NCI-H526 (cell line): ENCODE results near the gene R3HCC1L.
"Not testable (repeated sequence)": the region's sequence is repeated elsewhere in the genome, so short reads cannot be mapped to it uniquely, and the experiment has no call there.

Source experiments
- DNase-seq, 2 experiments: peaks; one replicate each; lab custom pipeline; 2025; lab: John Stamatoyannopoulos, UW

The R3HCC1L gene

DNA sequence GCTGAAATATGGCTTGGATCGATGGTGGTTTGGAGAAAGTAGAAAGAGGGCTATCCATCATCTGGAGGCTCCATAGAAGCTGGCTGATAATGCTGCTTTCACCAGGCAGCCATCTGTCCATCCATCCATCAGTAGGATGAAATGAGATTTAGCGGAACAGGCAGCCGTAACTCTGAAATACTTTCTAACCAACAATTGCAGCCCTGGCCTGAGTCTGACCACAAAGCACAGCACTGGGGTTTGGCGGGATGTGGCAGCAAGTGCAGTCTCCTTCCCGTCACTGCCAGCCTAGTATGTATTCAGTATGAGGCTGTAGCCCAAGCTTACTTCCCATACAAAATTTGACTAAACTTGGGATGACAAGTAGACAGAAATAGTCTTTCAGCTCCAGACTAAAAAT is 38.0 kb downstream of the R3HCC1L start:
- no peak for DNase-seq

DNA sequence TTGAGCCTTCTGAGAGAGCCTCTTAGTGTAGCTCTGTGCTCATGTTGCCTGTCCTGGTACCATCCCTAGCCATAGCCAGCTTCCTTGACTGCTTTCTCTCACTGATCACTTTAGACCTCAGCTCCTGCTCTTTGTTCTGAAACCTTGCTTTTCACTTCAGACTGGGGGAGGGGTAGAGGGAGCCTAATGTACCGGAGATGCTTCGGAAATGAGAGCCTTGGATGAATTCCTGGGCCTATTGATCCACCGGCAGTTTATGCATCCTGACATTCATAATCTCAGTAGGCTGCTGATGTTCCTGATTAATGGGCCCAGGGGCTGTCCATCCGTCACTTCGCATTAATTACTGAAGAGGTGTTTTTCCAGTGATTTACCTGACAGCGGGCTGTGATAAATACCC is 38.8 kb downstream of the R3HCC1L start:
- DNase-seq, result no peak

DNA sequence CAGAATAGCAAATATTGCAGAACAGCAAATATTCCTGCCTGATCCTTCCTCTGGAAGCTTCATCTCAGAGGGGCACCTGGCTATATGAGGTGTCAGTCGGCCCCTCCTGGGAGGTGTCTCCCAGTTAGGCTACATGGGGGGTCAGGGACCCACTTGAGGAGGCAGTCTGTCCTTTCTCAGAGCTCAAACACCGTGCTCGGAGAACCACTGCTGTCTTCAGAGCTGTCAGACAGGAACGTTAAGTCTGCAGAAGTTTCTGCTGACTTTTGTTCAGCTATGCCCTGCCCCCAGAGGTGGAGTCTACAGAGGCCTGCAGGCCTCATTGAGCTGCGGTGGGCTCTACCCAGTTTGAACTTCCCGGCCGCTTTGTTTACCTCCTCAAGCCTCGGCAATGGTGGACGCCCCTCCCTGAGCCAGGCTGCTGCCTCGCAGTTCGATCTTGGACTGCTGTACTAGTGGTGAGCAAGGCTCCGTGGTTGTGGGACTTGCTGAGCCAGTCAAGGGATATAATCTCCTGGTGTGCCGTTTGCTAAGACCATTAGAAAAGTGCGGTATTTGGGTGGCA is 48.0 kb downstream of the R3HCC1L start:
- DNase-seq, result not testable (repeated sequence)

DNA sequence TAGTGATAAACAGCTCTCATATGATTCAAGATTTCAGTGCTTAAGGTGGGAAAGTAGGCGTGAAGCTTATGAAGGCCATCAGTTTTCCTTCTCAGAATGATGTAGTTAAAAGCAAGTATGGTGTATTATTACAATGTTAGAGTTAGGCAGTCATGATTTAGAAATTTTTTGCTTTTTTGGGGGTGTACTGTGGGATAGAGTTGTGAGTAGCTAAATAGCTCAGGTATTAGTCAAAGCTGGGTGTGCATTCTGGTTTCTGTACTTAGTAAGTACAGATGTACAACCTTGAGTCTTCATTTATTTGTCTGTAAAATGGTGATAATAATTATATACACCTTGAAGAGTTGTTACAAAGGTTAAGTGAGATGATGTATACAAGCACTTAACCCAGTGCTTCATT is 52.2 kb downstream of the R3HCC1L start:
- no peak for DNase-seq

DNA sequence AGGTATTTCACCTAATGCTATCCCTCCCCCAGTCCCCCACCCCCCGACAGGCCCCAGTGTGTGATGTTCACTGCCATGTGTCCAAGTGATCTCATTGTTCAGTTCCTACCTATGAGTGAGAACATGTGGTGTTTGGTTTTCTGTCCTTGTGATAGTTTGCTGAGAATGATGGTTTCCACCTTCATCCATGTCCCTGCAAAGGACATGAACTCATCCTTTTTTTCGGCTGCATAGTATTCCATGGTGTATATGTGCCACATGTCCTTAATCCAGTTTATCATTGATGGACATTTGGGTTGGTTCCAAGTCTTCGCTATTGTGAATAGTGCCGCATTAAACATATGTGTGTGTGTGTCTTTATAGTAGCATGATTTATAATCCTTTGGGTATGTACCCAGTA is 56.3 kb downstream of the R3HCC1L start:
- not testable (repeated sequence) for DNase-seq

DNA sequence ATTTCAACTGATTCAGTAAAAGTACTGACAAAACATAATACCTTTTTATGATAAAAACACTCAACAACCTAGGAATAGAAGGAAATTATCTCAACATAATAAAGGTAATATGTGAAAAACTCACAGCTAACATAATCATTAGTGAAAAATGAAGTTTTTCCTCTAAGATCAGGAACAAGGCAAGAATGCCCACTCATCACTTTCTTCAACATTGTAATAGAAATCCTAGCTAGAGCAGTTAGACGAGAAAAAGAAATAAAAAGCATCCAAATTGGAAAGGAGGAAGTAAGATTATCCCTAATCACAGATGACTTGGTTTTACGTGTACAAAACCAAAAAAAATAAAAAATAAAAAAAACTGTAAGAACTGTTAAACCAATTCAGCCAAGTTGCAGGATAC is 58.6 kb downstream of the R3HCC1L start:
- DNase-seq, result no peak

DNA sequence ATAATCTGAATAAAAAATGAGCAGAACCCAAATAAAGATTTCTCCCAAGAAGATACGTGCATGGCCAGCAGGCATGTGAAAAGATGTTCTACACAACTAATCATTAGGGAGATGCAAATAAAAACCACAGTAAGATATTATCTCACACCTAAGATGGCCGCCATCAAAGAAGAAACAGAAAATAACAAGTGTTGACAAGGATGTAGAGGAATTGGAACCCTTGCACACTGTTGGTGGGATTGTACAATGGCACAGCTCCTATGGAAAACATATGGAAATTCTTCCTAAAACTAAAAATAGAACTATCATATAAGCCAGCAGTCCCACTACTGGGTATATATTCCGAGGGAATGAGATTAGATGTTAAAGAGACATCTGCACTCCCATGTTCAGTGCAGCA is 60.2 kb downstream of the R3HCC1L start:
- no peak for DNase-seq

DNA sequence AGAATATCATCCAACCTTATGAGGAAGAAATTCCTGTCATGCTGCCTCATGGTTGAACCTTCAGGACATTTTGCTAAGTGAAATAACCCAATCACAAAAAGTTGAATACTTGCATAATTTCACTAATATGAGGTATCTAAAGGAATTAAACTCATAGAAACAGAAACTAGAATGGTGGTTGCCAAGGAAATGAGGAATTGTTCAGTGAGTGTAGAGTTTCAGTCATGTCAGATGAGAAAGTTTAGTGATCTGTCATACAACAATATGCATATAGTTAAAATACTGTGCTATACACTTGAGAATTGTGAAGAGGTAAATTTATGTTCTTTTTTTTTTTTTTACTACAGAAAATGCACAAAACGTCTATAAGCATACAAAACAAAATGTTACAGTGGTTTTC is 60.7 kb downstream of the R3HCC1L start:
- DNase-seq, result no peak

DNA sequence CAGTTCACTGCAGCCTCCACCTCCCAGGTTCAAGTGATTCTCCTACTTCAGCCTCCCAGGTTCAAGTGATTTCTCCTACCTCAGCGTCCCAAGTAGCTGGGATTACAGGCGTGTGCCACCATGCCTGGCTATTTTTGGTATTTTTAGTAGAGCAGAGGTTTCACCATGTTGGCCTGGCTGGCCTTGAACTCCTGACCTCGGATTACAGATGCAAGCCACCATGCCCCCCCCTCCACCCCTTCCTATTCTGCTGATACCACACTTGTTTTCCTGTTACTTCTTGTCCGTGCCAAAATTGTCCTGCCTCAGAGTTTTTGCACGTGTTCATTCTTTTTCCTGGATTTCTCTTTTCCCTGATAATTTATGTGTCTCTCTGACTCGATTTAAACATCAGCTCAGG is 62.5 kb downstream of the R3HCC1L start:
- DNase-seq, result no peak

DNA sequence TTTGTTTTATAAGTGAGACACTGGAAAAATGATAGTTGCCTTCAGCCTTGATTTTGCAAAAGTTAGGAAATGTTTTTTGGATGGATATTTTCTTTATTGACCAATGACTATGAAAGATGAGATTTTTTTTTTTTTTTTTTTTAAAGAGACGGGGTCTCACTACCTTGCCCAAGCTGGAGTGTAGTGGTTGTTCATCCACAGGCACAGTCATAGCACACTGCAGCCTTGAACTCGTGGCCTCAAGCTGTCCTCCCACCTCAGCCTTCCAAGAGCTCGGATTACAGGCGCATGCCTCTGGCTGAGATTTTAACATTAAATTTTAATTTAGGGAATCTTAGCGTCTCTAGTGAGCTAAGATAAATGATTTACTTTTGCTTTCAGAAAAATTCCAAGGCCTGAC is 67.3 kb downstream of the R3HCC1L start:
- no peak for DNase-seq

DNA sequence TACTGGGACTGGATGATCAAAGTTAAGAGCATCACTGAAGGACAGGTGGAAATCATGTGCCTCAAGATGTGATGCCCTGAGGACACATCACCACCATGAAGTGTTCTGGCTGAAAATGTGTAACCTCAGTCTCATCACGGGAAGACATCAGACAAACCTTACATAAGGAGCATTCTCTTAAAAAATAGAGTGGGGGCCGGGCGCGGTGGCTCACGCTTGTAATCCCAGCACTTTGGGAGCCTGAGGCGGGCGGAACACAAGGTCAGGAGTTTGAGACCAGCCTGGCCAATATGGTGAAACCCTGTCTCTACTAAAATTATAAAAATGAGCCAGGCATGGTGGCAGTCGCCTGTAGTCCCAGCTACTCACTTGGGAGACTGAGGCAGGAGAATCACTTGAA is 67.9 kb downstream of the R3HCC1L start:
- DNase-seq, result no peak

DNA sequence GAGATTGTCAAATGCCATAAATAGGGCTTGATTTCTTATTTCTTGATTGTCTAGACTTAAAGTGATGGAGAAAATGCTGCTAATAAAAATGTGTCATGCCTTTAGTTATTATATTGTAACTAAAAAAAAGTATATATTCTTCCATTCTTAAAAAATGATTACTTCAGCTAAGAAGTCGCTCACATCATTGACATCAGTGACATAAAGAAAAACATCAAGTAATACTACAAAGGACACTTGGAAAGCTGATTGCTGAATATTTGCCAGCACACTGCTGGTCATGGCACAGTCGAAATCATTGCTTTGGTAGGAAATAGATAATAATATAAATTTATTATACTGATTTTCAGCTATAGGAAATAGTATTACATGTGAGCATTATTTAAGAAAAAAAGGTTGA is 70.9 kb downstream of the R3HCC1L start:
- no peak for DNase-seq

DNA sequence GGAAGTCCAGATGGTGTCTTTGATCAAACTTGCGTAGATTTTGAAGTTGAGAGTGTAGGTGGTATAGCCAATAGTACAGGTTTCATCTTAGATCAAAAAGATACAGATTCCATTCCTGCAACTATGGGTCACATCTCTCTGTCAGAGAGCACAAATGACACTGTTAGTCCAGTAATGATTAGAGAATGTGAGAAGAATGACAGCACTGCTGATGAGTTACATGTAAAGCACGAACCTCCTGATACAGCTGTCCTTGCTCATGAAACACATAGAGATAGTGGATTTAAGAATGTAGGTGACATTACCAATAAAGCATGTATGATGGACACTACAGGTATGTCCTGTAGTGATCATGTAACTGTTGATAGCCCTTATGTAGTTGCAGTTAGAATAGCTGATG is 74.5 kb downstream of the R3HCC1L start:
- DNase-seq, result no peak

DNA sequence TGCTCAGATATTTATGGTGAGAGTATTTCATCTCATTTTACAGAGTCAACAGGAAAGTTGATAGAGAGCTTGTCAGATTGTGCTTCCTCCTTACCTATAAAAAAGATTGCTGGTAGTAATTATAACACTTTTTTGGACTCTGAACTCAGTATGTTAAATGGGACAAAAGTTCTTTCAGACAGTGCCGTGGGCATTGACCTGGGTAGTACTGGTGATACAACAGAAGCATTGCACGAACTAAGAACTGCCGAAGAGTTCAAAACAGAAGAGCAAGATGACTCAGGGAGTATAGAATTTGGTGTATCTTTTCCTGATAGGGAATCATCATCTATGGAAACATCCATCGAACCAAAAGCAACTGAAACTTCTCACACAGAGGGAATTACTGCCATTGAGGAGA is 75.0 kb downstream of the R3HCC1L start:
- DNase-seq, result no peak

DNA sequence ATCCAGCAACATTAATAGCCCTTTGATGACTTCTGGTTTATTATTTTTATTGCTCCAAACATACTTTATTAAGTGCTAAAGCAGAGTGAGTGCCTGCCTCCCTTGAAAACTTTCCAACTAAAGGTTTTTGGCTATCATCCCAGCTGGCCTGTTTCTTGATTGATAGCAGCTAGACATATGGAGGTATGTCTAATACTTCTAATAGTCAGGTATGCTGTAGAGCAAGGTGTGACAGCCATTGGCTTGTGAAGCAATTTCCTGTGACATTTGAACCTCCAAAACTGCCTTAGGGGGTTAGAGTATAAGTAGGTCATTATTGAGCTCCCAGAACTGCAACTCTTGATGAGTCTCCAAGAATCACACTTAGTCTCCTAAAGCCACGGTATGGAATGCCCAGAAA is 77.7 kb downstream of the R3HCC1L start:
- DNase-seq, result no peak

DNA sequence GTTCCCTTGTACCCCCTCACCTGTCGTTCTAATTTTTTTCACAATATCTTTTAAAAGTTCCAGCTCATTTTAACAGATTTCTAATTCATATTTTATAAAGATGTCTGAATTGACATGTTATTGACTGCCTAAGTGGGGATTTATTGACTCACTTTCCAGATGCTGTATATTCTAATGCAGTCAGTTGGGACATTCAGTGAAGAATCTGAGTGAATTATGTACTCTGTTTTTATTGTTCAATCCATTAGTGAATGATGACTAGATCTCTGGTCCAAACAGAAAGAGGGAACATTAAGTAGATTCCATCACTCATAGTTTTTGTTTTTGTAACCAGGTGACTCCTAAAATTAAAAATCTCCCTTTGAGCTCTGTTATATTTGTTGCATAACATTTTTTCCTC is 79.3 kb downstream of the R3HCC1L start:
- DNase-seq, result no peak

DNA sequence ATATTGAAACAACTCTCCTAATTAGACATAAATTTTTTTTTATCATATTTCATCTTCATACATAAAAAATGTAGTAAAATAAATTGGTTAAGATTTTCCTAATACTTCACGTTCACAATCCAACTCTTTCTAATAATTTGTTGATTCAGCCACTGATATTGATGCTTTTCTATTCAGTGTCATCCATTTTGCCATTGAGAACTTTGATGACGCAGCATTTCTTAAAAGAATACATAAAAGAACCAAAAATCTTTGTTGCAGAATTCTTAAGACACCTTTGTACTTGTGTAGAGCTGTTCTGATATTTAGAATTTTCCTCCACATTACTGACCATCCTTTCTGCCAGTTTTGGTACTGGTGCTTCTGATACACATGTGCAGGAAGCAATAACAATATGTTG is 80.9 kb downstream of the R3HCC1L start:
- DNase-seq, result no peak

DNA sequence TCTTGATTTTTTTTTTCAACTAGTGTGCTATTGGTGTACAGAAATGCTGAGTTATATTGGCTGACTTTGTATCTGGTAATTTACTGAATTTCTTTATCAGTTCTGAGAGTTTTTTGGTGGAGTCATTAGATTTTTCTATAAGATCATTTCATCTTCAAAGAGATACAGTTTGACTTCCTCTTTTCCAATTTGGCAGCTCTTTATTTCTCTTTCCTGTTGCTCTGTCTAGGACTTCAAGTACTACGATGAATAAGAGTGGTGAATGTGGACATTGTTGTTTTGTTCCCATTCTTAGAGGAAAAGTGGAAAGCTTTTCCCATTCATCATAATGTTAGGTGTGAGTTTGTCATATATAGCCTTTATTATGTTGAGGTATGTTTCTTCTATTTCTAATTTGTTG is 83.3 kb downstream of the R3HCC1L start:
- DNase-seq, result no peak

DNA sequence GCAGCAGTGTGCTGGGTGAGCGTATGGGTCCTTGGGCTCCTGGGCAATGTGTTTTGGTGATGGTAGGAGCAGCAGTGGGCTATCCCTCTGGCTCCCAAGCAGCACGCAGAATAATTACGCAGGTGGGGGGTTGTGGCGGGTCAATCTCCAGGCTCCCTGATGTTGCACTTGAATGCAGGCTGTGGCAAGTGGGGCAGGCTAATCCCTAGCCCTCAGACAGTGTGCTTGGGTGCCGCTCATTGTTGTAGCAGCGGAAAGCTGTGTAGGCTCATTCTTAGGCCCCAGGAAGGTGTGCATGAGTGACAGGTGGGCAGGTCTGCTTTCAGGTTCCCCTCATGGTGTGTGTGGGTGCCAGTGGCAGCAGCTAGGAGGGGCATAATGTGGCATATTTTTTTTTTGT is 89.4 kb downstream of the R3HCC1L start:
- no peak for DNase-seq

DNA sequence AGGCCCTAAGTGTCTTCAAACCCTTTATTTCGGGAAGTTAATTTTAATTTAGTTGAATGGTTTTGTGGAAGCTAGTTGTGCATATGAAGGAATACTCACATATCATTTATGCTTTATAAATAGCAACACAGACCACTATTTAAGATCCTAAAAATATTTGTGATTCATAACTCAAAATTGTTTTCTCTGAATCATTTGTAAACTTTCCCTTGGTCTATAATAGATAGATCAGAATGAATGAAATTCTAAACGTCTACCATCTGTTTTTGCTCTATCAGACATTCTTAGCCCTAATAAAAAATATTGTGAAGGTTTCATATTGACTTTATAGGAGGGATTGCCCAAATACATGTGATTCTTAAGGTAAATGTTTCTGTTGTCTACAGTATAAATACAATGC is 90.1 kb downstream of the R3HCC1L start:
- no peak for DNase-seq

DNA sequence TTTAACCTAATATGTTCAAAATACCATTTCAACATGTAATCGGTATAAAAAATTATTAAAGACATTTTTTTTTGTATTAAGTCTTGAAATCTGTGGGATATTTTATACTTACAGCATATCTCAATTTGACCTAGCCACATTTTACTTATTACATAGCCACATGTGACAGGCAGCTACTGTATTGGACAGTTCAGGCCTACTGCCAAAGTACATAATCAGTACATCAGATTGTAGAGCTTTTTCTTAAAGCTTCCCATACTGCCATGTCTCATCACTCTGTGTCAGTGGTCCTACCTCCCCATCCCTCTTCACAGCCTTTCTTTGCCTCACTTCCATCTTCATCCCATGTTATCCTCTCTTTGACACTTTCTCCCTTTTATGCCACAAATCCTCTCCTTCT is 90.5 kb downstream of the R3HCC1L start:
- no peak for DNase-seq

DNA sequence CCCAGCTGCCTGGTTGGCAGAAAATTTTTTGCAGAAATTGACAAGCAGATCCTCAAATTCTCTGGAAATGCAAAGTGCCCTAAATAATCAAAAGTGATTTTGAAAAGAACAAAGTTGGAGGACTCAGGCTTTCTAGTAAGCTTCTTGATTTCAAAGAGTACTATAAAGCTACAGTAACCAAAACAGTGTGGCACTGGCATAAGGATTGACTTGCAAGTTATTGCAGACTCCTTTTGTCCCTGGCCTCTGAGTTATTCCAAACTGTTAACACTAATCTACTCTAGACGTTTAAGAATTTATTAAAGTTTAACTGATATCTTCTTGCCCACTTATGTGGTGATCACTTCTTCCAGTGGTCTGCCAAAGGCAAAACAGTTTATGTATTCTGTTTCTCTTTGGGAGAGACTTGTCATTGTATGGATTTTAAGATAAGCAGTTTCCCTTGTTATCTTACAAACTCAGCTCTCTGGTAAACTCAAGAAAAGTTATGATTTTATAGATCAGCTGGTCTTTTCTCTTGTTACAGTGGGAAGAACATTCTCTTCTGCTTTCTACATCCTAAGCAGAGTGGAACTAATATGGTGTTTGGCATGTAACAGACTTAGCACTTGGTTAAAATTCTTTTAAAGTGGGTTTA is 92.2 kb downstream of the R3HCC1L start:
- DNase-seq, result no peak

DNA sequence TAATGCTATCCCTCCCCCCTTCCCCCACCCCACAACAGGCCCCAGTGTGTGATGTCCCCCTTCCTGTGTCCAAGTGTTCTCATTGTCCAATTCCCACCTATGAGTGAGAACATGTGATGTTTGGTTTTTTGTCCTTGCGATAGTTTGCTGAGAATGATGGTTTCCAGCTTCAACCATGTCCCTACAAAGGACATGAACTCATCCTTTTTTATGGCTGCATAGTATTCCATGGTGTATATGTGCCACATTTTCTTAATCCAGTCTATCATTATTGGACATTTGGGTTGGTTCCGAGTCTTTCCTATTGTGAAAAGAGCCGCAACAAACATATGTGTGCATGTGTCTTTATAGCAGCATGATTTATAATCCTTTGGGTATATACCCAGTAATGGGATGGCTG is 93.3 kb downstream of the R3HCC1L start:
- not testable (repeated sequence) for DNase-seq

DNA sequence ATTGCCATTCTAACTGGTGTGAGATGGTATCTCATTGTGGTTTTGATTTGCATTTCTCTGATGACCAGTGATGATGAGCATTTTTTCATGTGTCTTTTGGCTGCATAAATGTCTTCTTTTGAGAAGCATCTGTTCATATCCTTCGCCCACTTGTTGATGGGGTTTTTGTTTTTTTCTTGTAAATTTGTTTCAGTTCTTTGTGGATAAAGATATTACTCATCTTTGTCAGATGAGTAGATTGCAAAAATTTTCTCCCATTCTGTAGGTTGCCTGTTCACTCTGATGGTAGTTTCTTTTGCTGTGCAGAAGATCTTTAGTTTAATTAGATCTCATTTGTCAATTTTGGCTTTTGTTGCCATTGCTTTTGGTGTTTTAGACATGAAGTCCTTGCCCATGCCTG is 93.8 kb downstream of the R3HCC1L start:
- DNase-seq, result not testable (repeated sequence)
